ENCODE data around the gene RFESD. TPM values are rescaled to one million over a fixed set of nuclear protein-coding genes. Genes with fewer than 3 reads are reported as not detected.

RFESD gene
- total and polyA plus RNA-seq, 2 of the 4 experiments (the other 2 are of a cell fraction) = 1.5 to 2.7 TPM

DNA sequence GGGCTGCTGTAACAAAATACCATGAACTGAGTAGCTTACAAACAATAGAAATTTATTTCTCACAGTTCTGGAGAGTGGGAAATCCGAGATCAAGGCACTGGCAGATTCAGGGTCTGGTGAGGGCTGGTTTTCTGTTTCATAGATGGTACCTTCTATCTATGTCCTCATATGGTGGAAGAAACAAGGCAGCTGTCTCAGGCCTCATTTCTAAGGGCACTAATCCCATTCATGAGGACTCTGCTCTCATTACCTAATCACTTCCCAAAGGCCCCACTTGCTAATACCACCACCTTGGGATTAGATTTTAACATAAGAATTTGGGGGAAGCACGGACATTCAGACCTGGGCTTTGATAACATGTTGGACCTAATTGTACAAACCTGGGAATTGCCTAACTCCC lies 13.5 kb downstream of the RFESD start:
- no peak overlapping the region for H3K14ac ChIP-seq (replicated peaks; ENCODE audit: low read depth, low read length)
- H4K20me1 ChIP-seq (ENCODE audit: insufficient read depth, low read length) = no peaks in the 10 kb centered on the region
- CTCF ChIA-PET = no interaction called here
- in situ Hi-C loops (cut with MboI; ENCODE audit: low sequenced_read_pairs) (loop anchor here (10.0 kb wide), 1 partner anchor 185 kb away; no protein-coding TSS in a partner anchor), intact Hi-C loops (cut with micrococcal nuclease) (no loop called here), dilution Hi-C loops (cut with HindIII; ENCODE audit: low sequenced_read_pairs, unreplicated experiment) (no loop called here)
- H3K36me3 ChIP-seq (ENCODE audit: control insufficient read depth, insufficient read depth, low read length) = no peaks in the 10 kb centered on the region
- H4K5ac ChIP-seq (ENCODE audit: low read depth, low read length) = no peak overlapping the region
- no peak overlapping the region for H4K91ac ChIP-seq (ENCODE audit: insufficient read depth, low read depth, low read length)
- peaks cover 2% of the 10 kb centered on the region; the same call in 1 of the 2 replicates for H3K4me1 ChIP-seq (ENCODE audit: control insufficient read depth, insufficient read depth, low read length)
- H2BK20ac ChIP-seq (ENCODE audit: low read depth, low read length) = no peak overlapping the region
- no peak for TF ChIP-seq MAZ (IDR thresholded peaks at IDR 0.05; ENCODE audit: borderline replicate concordance, low read depth, low read length)
- TF ChIP-seq RFX5 (IDR thresholded peaks at IDR 0.05; ENCODE audit: low read depth, low read length) = no peak
- TF ChIP-seq CHD1 (IDR thresholded peaks at IDR 0.05; ENCODE audit: low read depth, low read length) = no peak
- TF ChIP-seq, protein P1, sequence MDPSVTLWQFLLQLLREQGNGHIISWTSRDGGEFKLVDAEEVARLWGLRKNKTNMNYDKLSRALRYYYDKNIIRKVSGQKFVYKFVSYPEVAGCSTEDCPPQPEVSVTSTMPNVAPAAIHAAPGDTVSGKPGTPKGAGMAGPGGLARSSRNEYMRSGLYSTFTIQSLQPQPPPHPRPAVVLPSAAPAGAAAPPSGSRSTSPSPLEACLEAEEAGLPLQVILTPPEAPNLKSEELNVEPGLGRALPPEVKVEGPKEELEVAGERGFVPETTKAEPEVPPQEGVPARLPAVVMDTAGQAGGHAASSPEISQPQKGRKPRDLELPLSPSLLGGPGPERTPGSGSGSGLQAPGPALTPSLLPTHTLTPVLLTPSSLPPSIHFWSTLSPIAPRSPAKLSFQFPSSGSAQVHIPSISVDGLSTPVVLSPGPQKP (IDR thresholded peaks at IDR 0.05; ENCODE audit: borderline replicate concordance, low read depth, low read length) = no peak
- TF ChIP-seq RAD21 (IDR thresholded peaks at IDR 0.05; ENCODE audit: low read length) = no peak
- no peak for TF ChIP-seq POLR2A (IDR thresholded peaks at IDR 0.05; ENCODE audit: low read depth, low read length)
- no peak for TF ChIP-seq FOS (IDR thresholded peaks at IDR 0.05; ENCODE audit: low read depth, low read length)
- no peak for TF ChIP-seq MAFK (IDR thresholded peaks at IDR 0.05; ENCODE audit: low read depth, low read length)
- H3K23ac ChIP-seq (ENCODE audit: low read depth, low read length) = no peak overlapping the region
- no peak overlapping the region for H3K27ac ChIP-seq (ENCODE audit: insufficient read depth, low read length)
- no peaks in the 10 kb centered on the region for H3K9me3 ChIP-seq (ENCODE audit: control insufficient read depth, insufficient read depth, low read length)
- no peak overlapping the region for H2BK120ac ChIP-seq (ENCODE audit: low read depth, low read length)
- H3K79me1 ChIP-seq (ENCODE audit: low read depth in 1 of 2, low read length in 2 of 2) = peaks cover 0 to 3% of the 10 kb centered on the region in 2 experiments; a peak in 1 of 4 replicates
- DNase-seq (no peak), ATAC-seq (ENCODE audit: low read depth) (no peak)
- H2AK5ac ChIP-seq (ENCODE audit: low read depth, low read length) = no peak overlapping the region
- no CpG with 5 or more reads among the region's 2 CpGs for WGBS, 2 experiments (ENCODE audit: extremely low coverage in 2 of 2, insufficient read length in 1 of 2)
- no peak overlapping the region for H2AFZ ChIP-seq (replicated peaks; ENCODE audit: low read length, poor library complexity)
- POLR2A ChIA-PET (ENCODE audit: unreplicated experiment) = no interaction called here
- H3K4ac ChIP-seq (ENCODE audit: low read depth, low read length) = no peak overlapping the region
- H3K18ac ChIP-seq (ENCODE audit: low read depth, low read length) = no peak overlapping the region
- H3K56ac ChIP-seq (ENCODE audit: extremely low read depth, insufficient read depth, low read length) = no peak overlapping the region
- no peaks in the 10 kb centered on the region for H3K27me3 ChIP-seq (ENCODE audit: control insufficient read depth, insufficient read depth, low read length)
- no peak overlapping the region for H2AK9ac ChIP-seq (replicated peaks; ENCODE audit: low read depth, low read length, poor library complexity)
- H2BK5ac ChIP-seq (ENCODE audit: low read depth, low read length, poor library complexity, severe bottlenecking) = no peak overlapping the region
- no peak overlapping the region for H4K8ac ChIP-seq (ENCODE audit: low read depth in 2 of 2, low read length in 2 of 2)
- no peak overlapping the region for H3K4me3 ChIP-seq (ENCODE audit: insufficient read depth, low read depth, low read length)
- BruUV-seq (replicated peaks) = no TSS peak
- H3K9me1 ChIP-seq (ENCODE audit: insufficient read depth, low read length) = no peaks in the 10 kb centered on the region
- no peak overlapping the region for H2BK15ac ChIP-seq (ENCODE audit: low read depth, low read length)
- H3K4me2 ChIP-seq (ENCODE audit: low read depth, low read length) = no peak overlapping the region
- H3K9ac ChIP-seq (ENCODE audit: low read depth, low read length) = no peak overlapping the region

All from IMR-90 (cell line).